ENCODE results near the gene NR4A1. TPM values are rescaled to one million over a fixed set of nuclear protein-coding genes. Genes with fewer than 3 reads are reported as not detected.

Gene NR4A1
- total RNA-seq, 1 experiment from 2014 or later, result 90.7 TPM

- H3K9ac ChIP-seq (ENCODE audit: low read length), result no peak overlapping the region
- no peaks in the 10 kb centered on the region for H4K20me1 ChIP-seq (ENCODE audit: low read length)
- CTCF ChIA-PET, result no interaction called here
- BruUV-seq (replicated peaks), result no TSS peak
- no peaks in the 10 kb centered on the region for H3F3A ChIP-seq (ENCODE audit: low read length, unreplicated experiment)
- no peak overlapping the region for H2AFZ ChIP-seq (ENCODE audit: low read length)
- no peaks in the 10 kb centered on the region for H3K4me1 ChIP-seq (ENCODE audit: insufficient read depth, low read length)
- H3K27ac ChIP-seq (ENCODE audit: low read length), result no peak overlapping the region
- no peaks in the 10 kb centered on the region for H3K79me2 ChIP-seq (ENCODE audit: low read length)
- no peaks in the 10 kb centered on the region for H3K9me3 ChIP-seq (ENCODE audit: low read length)
- no peak overlapping the region for H3K4me2 ChIP-seq (ENCODE audit: low read length)
- H3K27me3 ChIP-seq (ENCODE audit: low read length), result no peaks in the 10 kb centered on the region
- intact Hi-C loops (cut with micrococcal nuclease), result no loop called here
- H3K4me3 ChIP-seq (ENCODE audit: low read length), result no peak overlapping the region
- no peak for ATAC-seq
- H3K36me3 ChIP-seq (ENCODE audit: low read depth, low read length), result no peaks in the 10 kb centered on the region
- POLR2A ChIA-PET (ENCODE audit: unreplicated experiment), result no interaction called here
- no peaks in the 10 kb centered on the region for H3K9me2 ChIP-seq (replicated peaks; ENCODE audit: low read length)
- no peak for DNase-seq
- TF ChIP-seq EZH2phosphoT487 (IDR thresholded peaks at IDR 0.05; ENCODE audit: borderline replicate concordance, low read length), result no peak
- TF ChIP-seq EZH2 (IDR thresholded peaks at IDR 0.05; ENCODE audit: low read length, unreplicated experiment), result no peak
- TF ChIP-seq CTCF (conservative IDR thresholded peaks at IDR 0.05; ENCODE audit: low read depth, low read length), result no peak
Observed at GRCh38 chr12:52005903-52006703, 45.1 kb upstream of the NR4A1 start.

GRCh38 chr12:52006726-52007157 is 44.5 kb upstream of the NR4A1 start, which contains the start of gene TAMALIN:
Gene TAMALIN, plus strand, starts transcription at chr12:52006946. Its CDS starts 74 bp downstream, at chr12:52007020.
- Histone ChIP-seq H4K20me1 (ENCODE audit: low read length) (no peaks in the 10 kb centered on the region), H3F3A (ENCODE audit: low read length, unreplicated experiment) (no peaks in the 10 kb centered on the region), H3K79me2 (ENCODE audit: low read length) (no peaks in the 10 kb centered on the region), H3K9me2 (replicated peaks; ENCODE audit: low read length) (no peaks in the 10 kb centered on the region), H2AFZ (ENCODE audit: low read length) (no peak within 1 kb of the TSS), H3K4me1 (ENCODE audit: insufficient read depth, low read length) (no peaks in the 10 kb centered on the region), H3K9me3 (ENCODE audit: low read length) (no peaks in the 10 kb centered on the region), H3K27me3 (ENCODE audit: low read length) (no peaks in the 10 kb centered on the region), H3K27ac (ENCODE audit: low read length) (no peak within 1 kb of the TSS), H3K36me3 (ENCODE audit: low read depth, low read length) (no peaks in the 10 kb centered on the region), H3K4me2 (ENCODE audit: low read length) (no peak within 1 kb of the TSS), H3K4me3 (ENCODE audit: low read length) (no peak within 1 kb of the TSS), H3K9ac (ENCODE audit: low read length) (no peak within 1 kb of the TSS)
- ATAC-seq, result no peak
- intact Hi-C loops (cut with micrococcal nuclease), result no loop called here
- CTCF ChIA-PET, result no interaction called here
- TF ChIP-seq EZH2phosphoT487 (IDR thresholded peaks at IDR 0.05; ENCODE audit: borderline replicate concordance, low read length) (no peak), EZH2 (IDR thresholded peaks at IDR 0.05; ENCODE audit: low read length, unreplicated experiment) (no peak), CTCF (conservative IDR thresholded peaks at IDR 0.05; ENCODE audit: low read depth, low read length) (no peak)
- POLR2A ChIA-PET (ENCODE audit: unreplicated experiment), result no interaction called here
- no peak for DNase-seq
- BruUV-seq (replicated peaks), result no TSS peak
